WERI-Rb-1 (cell line): ENCODE results near the gene PXDC1.

Source experiments
- DNase-seq: peaks from one replicate; pipeline ENCODE4 v3.0.0-alpha.2; 2020
- H3K27ac ChIP-seq: fragments of 250-450 bp; sonication (Bioruptor Pico); 2 replicates; pipeline ENCODE4 v1.5.1; 2020; ENCODE audit warnings: mild to moderate bottlenecking, moderate library complexity
- H3K27me3 ChIP-seq: fragments of 250-450 bp; sonication (Bioruptor Pico); 2 replicates; pipeline ENCODE4 v1.5.1; 2021; ENCODE audit warnings: mild to moderate bottlenecking, low read depth, moderate library complexity; ENCODE audit not compliant: insufficient read depth, severe bottlenecking
- H3K36me3 ChIP-seq: fragments of 250-450 bp; sonication (Bioruptor Pico); 2 replicates; pipeline ENCODE4 v1.5.1; 2020; ENCODE audit warnings: mild to moderate bottlenecking, moderate library complexity
- H3K4me3 ChIP-seq: 2 replicates; pipeline ENCODE4 v1.5.1; 2011; ENCODE audit warnings: low read depth, mild to moderate bottlenecking, control low read depth, low read length
- H3K9me3 ChIP-seq: fragments of 250-450 bp; sonication (Bioruptor Pico); 2 replicates; pipeline ENCODE4 v1.5.1; 2021; ENCODE audit warnings: mild to moderate bottlenecking, moderate library complexity; ENCODE audit not compliant: severe bottlenecking
- TF ChIP-seq, protein P1 (sequence below): IDR thresholded peaks from 2 replicates; pipeline ENCODE4 v1.5.1; 2011; ENCODE audit warnings: low read depth, mild to moderate bottlenecking, control low read depth, inconsistent platforms, low read length

Gene PXDC1

DNA sequence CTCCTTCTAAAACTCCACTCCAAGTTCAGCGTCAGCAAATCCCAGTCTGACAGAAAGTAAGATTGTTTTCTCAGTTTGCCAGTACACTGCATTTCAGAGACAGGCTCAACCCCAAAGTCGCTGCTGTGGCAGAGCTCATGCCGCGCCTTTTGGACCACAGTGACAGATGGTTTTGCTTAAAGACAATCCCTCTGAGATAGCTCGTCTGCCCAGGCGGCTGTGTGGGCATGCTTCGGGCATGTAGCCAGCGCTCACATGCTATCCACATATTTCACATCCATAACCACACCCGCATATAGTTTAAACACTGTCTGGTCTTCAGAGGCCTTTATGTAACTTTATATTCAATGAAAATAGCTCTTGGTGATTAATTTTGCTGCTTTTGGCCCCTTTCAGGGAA is 14.7 kb upstream of the PXDC1 start:
- TF ChIP-seq, protein P1, sequence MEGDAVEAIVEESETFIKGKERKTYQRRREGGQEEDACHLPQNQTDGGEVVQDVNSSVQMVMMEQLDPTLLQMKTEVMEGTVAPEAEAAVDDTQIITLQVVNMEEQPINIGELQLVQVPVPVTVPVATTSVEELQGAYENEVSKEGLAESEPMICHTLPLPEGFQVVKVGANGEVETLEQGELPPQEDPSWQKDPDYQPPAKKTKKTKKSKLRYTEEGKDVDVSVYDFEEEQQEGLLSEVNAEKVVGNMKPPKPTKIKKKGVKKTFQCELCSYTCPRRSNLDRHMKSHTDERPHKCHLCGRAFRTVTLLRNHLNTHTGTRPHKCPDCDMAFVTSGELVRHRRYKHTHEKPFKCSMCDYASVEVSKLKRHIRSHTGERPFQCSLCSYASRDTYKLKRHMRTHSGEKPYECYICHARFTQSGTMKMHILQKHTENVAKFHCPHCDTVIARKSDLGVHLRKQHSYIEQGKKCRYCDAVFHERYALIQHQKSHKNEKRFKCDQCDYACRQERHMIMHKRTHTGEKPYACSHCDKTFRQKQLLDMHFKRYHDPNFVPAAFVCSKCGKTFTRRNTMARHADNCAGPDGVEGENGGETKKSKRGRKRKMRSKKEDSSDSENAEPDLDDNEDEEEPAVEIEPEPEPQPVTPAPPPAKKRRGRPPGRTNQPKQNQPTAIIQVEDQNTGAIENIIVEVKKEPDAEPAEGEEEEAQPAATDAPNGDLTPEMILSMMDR, result no peak
- no peaks in the 10 kb centered on the region for H3K36me3 ChIP-seq
- peak; percentile 72 for DNase-seq
- H3K9me3 ChIP-seq, result no peaks in the 10 kb centered on the region
- H3K27me3 ChIP-seq, result no peaks in the 10 kb centered on the region
- peak overlapping the region; percentile 43 for H3K27ac ChIP-seq
- no peak overlapping the region for H3K4me3 ChIP-seq

DNA sequence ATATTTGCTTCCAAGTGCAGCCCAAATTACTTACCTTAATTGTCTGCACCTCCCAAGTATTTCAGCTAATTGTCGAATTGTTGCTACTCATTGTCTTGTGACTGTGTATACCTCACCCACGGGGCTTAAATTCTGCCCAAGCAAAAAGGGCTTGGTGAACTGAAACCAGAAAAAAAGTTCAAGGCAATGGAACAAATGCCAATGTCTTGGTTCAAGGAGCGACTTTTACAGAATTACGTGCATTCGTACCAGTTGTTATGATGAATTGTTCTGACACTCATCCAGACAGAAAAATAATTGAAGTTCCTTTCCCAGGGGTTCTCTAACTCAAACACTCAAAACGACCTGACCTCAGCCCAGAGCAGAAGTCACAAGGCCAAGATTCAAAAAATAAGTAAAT is 13.9 kb upstream of the PXDC1 start:
- TF ChIP-seq, protein P1, result no peak
- no peaks in the 10 kb centered on the region for H3K9me3 ChIP-seq
- H3K27me3 ChIP-seq, result no peaks in the 10 kb centered on the region
- no peak overlapping the region for H3K4me3 ChIP-seq
- no peaks in the 10 kb centered on the region for H3K36me3 ChIP-seq
- no peak overlapping the region for H3K27ac ChIP-seq
- no peak for DNase-seq

DNA sequence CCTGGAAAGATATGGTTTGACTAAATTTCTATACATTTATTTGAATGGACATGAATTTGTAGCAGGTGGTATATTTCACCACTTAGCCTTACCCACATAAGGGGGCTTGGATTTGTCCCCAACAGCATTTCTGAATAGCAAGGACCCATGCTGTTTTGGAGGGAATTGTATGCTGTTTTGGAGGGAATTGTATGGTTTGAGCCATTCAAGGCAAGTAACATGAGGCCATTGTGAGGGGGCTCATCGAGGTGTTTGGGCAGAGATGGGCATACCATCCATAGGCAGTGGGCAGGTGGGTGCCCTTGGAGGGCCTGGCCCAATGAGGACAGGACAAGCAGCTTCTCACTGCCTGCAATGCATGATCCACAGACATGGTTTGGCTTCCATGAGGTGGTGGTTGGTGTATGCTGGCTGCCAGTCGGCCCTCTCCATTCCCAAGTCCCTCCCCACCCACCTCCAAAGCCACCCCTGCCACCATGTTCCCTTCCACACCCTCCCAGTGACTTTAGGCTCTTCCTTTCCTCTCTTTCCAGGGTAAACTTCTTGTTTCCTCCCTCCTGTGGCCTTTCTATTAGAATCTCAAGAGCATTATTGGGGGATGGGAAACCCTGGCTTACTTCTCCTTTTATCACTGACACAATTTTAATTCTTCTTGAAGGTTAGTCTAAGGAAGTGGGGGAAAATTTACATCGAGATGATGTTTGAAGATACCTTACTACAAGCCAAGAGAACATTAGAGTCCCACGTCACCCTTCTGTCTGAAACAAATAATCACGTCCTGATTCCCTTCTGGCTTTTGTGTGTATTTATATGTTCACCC is 13.2 kb upstream of the PXDC1 start:
- no peak overlapping the region for H3K4me3 ChIP-seq
- DNase-seq, result no peak
- no peaks in the 10 kb centered on the region for H3K9me3 ChIP-seq
- no peaks in the 10 kb centered on the region for H3K36me3 ChIP-seq
- H3K27ac ChIP-seq, result no peak overlapping the region
- TF ChIP-seq, protein P1, result no peak
- no peaks in the 10 kb centered on the region for H3K27me3 ChIP-seq

DNA sequence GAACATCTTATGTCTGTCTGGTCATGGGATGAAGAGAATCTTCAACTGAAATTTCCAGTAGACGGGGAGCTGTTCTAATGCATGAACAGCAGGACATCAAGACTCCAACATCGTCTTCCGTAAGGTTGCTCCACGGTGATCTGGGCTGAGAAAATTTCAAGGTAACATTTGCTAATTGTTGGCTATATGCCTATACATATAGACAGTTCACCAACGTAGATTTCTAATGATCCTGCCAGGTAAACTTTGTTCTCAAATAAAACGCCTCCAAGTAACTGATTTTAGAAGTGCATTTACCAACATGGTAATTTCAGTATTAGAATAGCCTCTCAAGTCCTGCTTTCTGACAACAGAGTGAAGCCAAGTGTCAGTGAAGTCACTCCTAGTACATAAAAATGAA is 11.3 kb upstream of the PXDC1 start:
- no peak for DNase-seq
- H3K27ac ChIP-seq, result no peak overlapping the region
- no peaks in the 10 kb centered on the region for H3K27me3 ChIP-seq
- H3K36me3 ChIP-seq, result no peaks in the 10 kb centered on the region
- TF ChIP-seq, protein P1, result no peak
- no peak overlapping the region for H3K4me3 ChIP-seq
- no peaks in the 10 kb centered on the region for H3K9me3 ChIP-seq

DNA sequence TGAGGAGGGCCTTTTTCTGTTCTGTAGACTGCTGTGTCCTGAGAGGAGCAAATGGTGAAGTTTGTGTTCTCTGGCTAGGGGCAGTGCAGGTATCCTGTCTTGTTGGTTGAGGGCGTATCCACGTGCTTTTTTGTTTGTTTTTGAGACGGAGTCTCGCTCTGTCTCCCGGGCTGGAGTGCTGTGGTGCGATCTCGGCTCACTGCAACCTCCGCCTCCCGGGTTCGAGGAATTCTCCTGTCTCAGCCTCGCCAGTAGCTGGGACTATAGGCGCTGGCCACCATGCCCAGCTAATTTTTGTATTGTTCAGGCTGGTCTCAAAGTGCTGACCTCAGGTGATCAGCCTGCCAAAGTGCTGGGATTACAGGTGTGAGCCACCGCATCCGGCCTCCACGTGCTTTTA is 10.8 kb upstream of the PXDC1 start:
- no peaks in the 10 kb centered on the region for H3K27me3 ChIP-seq
- no peak overlapping the region for H3K4me3 ChIP-seq
- TF ChIP-seq, protein P1, result no peak
- H3K9me3 ChIP-seq, result no peaks in the 10 kb centered on the region
- H3K36me3 ChIP-seq, result no peaks in the 10 kb centered on the region
- no peak for DNase-seq
- H3K27ac ChIP-seq, result no peak overlapping the region

DNA sequence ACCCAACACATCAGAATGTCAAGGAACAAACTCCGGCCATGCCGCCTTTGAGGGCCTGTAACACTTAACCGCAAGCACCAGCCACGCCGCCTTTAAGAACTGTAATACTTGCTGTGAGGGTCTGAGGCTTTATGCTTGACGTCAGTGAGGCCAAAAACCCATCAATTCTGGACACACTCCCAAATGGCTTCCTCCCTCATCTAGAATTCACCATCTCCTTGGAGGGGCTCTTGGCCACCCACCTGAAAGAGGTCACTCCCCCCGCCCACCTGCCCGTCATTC is 10.4 kb upstream of the PXDC1 start:
- H3K27me3 ChIP-seq, result no peaks in the 10 kb centered on the region
- no peak for DNase-seq
- no peaks in the 10 kb centered on the region for H3K36me3 ChIP-seq

More for the DNA sequence above, 10.4 kb upstream of the PXDC1 start:
- Histone ChIP-seq H3K27ac (no peak overlapping the region), H3K9me3 (no peaks in the 10 kb centered on the region), H3K4me3 (no peak overlapping the region)
- TF ChIP-seq, protein P1, result no peak
